ENCODE measurements around the gene LTK.
"Not testable (repeated sequence)": the region's sequence is repeated elsewhere in the genome, so short reads cannot be mapped to it uniquely, and the experiment has no call there.

DNA sequence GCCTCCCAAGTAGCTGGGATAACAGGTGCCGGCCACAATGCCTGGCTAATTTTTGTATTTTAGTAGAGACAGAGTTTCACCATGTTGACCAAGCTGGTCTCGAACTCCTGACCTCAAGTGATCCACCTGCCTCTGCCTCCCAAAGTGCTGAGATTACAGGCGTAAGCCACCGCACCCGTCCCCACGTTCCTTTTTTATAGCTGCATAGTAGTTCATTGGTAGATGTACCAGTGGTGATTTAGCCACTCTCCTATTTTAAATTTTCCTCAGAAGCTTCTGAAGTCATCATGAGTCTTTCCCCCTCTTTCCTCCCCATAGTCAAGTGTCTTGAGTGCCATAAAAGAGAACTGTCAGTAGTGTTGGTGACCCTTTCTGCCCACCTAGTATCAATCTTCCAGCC, 44.0 kb downstream of the LTK start:
- TF ChIP-seq, protein P1, sequence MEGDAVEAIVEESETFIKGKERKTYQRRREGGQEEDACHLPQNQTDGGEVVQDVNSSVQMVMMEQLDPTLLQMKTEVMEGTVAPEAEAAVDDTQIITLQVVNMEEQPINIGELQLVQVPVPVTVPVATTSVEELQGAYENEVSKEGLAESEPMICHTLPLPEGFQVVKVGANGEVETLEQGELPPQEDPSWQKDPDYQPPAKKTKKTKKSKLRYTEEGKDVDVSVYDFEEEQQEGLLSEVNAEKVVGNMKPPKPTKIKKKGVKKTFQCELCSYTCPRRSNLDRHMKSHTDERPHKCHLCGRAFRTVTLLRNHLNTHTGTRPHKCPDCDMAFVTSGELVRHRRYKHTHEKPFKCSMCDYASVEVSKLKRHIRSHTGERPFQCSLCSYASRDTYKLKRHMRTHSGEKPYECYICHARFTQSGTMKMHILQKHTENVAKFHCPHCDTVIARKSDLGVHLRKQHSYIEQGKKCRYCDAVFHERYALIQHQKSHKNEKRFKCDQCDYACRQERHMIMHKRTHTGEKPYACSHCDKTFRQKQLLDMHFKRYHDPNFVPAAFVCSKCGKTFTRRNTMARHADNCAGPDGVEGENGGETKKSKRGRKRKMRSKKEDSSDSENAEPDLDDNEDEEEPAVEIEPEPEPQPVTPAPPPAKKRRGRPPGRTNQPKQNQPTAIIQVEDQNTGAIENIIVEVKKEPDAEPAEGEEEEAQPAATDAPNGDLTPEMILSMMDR (conservative IDR thresholded peaks at IDR 0.05; ENCODE audit: low read depth in 2 of 2): not testable (repeated sequence)
- TF ChIP-seq EZH2phosphoT487 (IDR thresholded peaks at IDR 0.05; ENCODE audit: unreplicated experiment); JUNB (IDR thresholded peaks at IDR 0.05; ENCODE audit: unreplicated experiment); EZH2 (IDR thresholded peaks at IDR 0.05; ENCODE audit: low read depth, unreplicated experiment); NANOG (IDR thresholded peaks at IDR 0.05; ENCODE audit: borderline replicate concordance); POLR2AphosphoS5 (IDR thresholded peaks at IDR 0.05; ENCODE audit: low read depth); CREB1 (CRISPR knock-in tag; IDR thresholded peaks at IDR 0.05; ENCODE audit: low read depth); ZNF331 (CRISPR knock-in tag; IDR thresholded peaks at IDR 0.05; ENCODE audit: low read depth); ZNF114 (CRISPR knock-in tag; IDR thresholded peaks at IDR 0.05): not testable (repeated sequence)
- TF ChIP-seq, protein P2, sequence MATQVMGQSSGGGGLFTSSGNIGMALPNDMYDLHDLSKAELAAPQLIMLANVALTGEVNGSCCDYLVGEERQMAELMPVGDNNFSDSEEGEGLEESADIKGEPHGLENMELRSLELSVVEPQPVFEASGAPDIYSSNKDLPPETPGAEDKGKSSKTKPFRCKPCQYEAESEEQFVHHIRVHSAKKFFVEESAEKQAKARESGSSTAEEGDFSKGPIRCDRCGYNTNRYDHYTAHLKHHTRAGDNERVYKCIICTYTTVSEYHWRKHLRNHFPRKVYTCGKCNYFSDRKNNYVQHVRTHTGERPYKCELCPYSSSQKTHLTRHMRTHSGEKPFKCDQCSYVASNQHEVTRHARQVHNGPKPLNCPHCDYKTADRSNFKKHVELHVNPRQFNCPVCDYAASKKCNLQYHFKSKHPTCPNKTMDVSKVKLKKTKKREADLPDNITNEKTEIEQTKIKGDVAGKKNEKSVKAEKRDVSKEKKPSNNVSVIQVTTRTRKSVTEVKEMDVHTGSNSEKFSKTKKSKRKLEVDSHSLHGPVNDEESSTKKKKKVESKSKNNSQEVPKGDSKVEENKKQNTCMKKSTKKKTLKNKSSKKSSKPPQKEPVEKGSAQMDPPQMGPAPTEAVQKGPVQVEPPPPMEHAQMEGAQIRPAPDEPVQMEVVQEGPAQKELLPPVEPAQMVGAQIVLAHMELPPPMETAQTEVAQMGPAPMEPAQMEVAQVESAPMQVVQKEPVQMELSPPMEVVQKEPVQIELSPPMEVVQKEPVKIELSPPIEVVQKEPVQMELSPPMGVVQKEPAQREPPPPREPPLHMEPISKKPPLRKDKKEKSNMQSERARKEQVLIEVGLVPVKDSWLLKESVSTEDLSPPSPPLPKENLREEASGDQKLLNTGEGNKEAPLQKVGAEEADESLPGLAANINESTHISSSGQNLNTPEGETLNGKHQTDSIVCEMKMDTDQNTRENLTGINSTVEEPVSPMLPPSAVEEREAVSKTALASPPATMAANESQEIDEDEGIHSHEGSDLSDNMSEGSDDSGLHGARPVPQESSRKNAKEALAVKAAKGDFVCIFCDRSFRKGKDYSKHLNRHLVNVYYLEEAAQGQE (IDR thresholded peaks at IDR 0.05; ENCODE audit: unreplicated experiment): not testable (repeated sequence)
- TF ChIP-seq, protein P3, sequence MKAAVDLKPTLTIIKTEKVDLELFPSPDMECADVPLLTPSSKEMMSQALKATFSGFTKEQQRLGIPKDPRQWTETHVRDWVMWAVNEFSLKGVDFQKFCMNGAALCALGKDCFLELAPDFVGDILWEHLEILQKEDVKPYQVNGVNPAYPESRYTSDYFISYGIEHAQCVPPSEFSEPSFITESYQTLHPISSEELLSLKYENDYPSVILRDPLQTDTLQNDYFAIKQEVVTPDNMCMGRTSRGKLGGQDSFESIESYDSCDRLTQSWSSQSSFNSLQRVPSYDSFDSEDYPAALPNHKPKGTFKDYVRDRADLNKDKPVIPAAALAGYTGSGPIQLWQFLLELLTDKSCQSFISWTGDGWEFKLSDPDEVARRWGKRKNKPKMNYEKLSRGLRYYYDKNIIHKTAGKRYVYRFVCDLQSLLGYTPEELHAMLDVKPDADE (IDR thresholded peaks at IDR 0.05): not testable (repeated sequence)
